H1 (cell line): Measurements from ENCODE around the gene NT5C3B. TPM values are rescaled to one million over a fixed set of nuclear protein-coding genes. Genes with fewer than 3 reads are reported as not detected.

Experiments used
- CEBPB ChIP-seq: IDR thresholded peaks from 2 replicates; pipeline ENCODE4 v1.6.1; 2012; ENCODE audit warnings: low read depth, low read length
- CHD7 ChIP-seq: fragments of 300-600 bp; sonication (generic); IDR thresholded peaks from 2 replicates; pipeline ENCODE4 v1.7.1; 2012; ENCODE audit warnings: low read length, moderate library complexity, mild to moderate bottlenecking, inconsistent platforms; ENCODE audit not compliant: insufficient replicate concordance
- EZH2 ChIP-seq: fragments of 200-600 bp; sonication (generic); IDR thresholded peaks from 2 replicates; pipeline ENCODE4 v1.7.1; 2012; ENCODE audit warnings: low read depth, mild to moderate bottlenecking, moderate library complexity, low read length, inconsistent platforms; ENCODE audit not compliant: severe bottlenecking
- KDM1A ChIP-seq: fragments of 200-600, 300-600 bp; sonication (generic); IDR thresholded peaks from 2 replicates; pipeline ENCODE4 v1.7.1; 2016; ENCODE audit warnings: mild to moderate bottlenecking, low read length, borderline replicate concordance
- KDM4A ChIP-seq: IDR thresholded peaks from one replicate; pipeline ENCODE4 v1.7.1; 2012; ENCODE audit warnings: low read depth, mild to moderate bottlenecking, moderate library complexity, low read length, inconsistent platforms; ENCODE audit not compliant: severe bottlenecking
- PHF8 ChIP-seq: fragments of 200-600 bp; sonication (generic); conservative IDR thresholded peaks from 2 replicates; pipeline ENCODE4 v1.7.1; 2012; ENCODE audit warnings: low read depth, mild to moderate bottlenecking, inconsistent platforms, low read length, moderate library complexity
- RXRA ChIP-seq: IDR thresholded peaks from 2 replicates; pipeline ENCODE4 v1.6.1; 2011; ENCODE audit warnings: low read depth, mild to moderate bottlenecking, low read length, moderate library complexity; ENCODE audit not compliant: insufficient read depth
- TEAD4 ChIP-seq: IDR thresholded peaks from 2 replicates; pipeline ENCODE4 v1.6.1; 2012; ENCODE audit warnings: low read depth, low read length, inconsistent platforms, mixed read lengths
- USF2 ChIP-seq: IDR thresholded peaks from 2 replicates; pipeline ENCODE4 v1.6.1; 2011; ENCODE audit warnings: low read length, improper control_type of control experiment
- polyA plus RNA-seq, 7 experiments: library from polyadenylated mRNA; depleted of rRNA in 3 of 7; stranded (reverse) in 5 of 7; unstranded in 2 of 7; fragments of >200 nt in 5 of 7; fragments of 200-250 nt in 2 of 7; gene quantifications; 1 replicate in 5 of 7; 2 replicates in 1 of 7; 4 replicates in 1 of 7; pipeline versions ENCODE4 v1.2.1 to v1.2.3, GENCODE V29; 2011 to 2013; ENCODE audit warnings: missing spikeins in 2 of 7, mixed read lengths in 2 of 7
- total RNA-seq: library from RNA; stranded (reverse); fragmentation: NEBNext Ultra II Directional; extraction: Animal tissue kit (Norgen Biotek cat#: 25700); gene quantifications from 2 replicates; pipeline ENCODE4 v1.2.1, GENCODE V29; 2021

NT5C3B gene
- total and polyA plus RNA-seq, 2 of the 8 experiments (the other 6 are each of a cell fraction or from before 2014, with no cell fraction given) = 68.7 to 94.5 TPM

- peak; percentile 68 for TF ChIP-seq PHF8
- TF ChIP-seq RXRA = no peak
- TF ChIP-seq KDM1A = peak; percentile 97
- no peak for TF ChIP-seq TEAD4
- no peak for TF ChIP-seq USF2
- no peak for TF ChIP-seq CHD7
- TF ChIP-seq EZH2 = no peak
- TF ChIP-seq KDM4A = peak; percentile 63
- TF ChIP-seq CEBPB = no peak
These were observed 49.6 kb downstream of the NT5C3B start, which contains the start of gene JUP (continued) for GRCh38 chr17:41786227-41787020.
